Amniotic epithelial cell (primary cell): ENCODE results near the gene STK11.

Experiments
- DNase-seq: peaks from one replicate; pipeline ENCODE4 v3.0.0-alpha.2; 2010; ENCODE audit warnings: low read depth

The STK11 gene

DNA sequence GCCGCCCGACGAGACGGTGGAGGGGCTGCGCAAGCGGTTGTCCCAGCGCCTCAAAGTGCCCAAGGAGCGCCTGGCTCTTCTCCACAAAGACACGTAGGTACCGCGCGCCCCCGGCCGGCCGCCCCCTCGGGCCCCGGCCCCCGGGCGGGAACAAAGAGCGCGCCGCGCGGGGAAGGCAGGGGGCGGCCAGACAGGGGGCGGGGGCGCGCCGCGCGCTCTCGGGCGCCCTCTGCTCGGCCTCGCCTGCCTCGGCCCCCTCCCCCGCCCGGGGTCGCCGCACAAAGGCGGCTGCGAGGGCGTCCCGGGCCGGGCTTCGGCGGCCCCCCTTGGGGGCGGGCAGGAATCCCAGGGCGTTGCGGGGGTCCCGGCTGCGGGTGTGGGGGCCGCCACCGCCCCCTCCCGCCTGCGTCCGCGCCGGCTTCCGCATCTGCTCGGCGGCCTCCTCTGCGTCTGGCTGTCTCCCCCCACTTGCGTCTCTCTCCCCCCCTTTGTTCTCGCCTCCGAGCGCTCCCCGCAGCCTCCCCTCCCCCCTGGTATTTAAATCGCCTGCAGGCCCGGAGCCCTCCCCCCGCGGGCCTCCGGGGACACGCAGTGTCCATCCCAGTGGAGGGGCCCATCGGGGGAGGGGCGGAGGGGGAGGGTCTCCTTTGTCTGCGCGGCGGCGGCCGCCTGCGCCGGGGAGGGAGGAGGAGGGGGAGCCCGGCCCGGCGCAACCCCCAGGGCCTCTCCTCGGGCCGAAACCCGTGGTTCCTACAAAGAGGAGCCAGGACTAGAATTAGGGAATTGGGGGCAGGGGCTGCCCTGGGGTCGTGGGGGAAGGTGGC is 45.1 kb downstream of the STK11 start:
- peak; percentile 77 for DNase-seq

DNA sequence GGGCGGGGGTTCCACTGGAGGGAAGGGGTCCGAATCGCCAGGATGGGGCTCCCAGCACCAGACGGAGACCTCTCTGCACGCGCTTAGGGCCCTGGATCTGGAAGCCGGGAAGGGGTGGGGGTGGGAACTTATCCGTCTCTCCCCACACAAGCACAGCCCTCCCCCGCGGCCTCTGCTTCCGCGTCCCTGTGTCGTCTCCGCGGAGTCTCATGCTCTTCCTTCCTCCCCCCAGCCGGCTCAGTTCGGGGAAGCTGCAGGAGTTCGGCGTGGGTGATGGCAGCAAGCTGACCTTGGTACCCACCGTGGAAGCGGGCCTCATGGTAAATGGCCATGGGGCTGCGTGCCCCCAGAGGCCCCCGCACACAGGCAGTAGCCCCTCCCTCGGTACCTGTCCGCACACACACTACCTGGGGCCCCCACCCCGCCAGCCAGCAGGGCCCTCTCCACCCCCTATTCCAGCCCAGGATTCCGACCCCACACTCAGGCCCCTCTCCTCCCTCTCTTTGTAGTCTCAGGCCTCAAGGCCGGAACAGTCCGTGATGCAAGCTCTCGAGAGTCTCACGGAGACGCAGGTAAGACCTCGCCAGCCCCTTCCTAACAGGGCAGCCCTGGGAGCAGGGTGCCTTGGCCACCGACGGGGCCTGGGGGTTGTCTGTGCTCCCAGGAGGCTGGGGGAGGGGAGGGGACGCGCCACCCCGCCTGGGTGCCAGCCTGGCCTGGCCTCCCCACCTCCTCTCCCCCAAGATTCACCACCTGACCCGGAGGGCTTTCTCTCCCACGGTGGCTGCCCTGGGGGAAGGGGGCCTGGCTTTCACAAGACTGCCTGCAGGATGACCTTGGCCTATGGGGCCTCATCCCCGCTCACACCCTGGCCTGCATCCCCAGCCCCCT is 46.0 kb downstream of the STK11 start:
- peak; percentile 74 for DNase-seq

DNA sequence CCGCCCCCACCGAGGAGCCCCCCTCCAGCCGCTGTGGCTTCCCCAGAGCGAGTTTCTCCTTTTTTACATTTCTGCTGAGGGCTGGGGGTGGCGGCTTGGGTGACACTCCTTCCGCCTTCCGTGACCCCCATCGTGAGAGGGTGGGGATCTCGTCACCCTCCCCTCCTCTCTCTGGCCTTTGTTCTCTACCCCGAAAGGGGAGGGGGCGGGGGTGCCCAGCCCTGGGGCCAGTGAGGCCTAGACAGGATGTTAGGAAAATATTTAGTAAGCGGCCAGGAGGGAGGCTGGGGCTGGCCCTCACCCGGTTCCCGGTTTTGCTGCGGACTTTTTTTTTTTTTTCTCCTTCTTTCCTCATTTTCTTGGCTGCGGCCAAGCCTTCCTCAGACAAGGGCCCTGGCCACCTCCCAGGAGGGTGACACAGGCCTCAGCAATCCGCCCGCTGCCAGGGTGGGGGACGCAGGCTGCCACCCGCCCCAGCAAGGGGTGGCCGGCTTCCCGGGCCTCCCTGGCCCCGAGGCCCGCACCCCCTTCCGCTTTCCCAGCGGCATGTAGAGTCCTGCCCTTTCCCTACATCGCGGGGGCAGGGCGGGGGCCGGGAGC is 46.7 kb downstream of the STK11 start:
- DNase-seq = peak; percentile 84

DNA sequence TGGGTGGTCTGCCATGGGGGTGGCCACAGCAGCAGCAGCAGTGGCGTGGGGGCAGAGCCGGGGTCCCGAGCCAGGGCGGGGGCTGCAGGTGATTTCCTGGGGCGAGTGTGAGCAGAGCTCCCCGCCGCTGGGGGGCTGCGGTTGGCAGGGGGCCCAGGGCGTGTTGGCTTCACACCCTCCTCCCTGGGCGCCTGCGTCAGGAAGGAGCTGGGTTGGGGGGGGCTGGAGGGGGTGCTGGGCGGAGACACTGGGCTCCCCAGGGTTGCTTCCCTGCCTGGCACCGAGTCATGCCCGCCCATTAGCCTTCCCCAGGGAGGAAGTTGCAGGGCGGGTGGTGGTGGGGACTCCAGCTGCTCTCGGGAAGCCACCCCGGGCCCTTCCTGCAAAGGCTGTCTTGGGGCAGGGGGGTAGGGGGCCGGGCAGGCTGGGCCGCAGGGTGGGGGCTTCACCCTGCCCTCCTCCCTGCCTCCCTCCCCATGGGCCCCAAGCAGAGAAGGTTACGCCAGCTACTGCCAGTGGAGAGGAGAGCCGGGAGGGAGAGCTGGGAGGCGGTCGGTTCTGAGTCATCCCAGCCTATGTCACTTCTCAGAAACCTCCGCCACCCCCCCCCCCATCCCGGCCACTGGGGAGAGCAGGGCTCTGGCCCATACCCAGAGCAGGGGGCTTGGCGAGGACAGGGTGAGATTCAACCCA is 47.4 kb downstream of the STK11 start:
- DNase-seq = peak; percentile 98

DNA sequence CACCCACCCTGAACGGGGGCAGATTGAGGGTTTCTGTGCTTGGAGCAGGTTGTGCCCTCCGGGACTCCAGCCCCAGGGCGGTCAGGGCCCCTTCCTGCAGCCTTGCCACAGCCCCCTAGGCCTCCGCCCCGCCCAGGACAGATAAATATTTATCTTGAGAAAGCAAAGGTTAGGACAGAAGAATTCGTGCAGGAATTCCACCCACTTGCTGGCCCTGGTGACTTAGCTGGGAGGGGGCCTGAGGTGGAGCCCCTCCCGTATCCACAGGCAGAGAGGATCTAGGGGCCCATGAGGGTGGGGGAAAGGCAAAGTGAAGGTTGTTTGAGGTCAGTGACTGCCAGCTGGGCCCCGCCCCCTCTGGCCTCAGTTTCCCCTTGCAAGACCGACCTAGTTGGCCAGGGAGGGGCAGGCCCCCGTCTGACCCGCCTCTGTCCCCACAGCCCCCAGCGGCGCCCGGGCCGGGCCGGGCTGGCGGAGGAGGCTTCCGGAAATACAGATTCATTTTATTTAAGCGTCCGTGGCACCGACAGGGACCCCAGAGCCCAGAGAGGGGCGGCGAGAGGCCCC is 48.0 kb downstream of the STK11 start:
- DNase-seq = peak; percentile 90

DNA sequence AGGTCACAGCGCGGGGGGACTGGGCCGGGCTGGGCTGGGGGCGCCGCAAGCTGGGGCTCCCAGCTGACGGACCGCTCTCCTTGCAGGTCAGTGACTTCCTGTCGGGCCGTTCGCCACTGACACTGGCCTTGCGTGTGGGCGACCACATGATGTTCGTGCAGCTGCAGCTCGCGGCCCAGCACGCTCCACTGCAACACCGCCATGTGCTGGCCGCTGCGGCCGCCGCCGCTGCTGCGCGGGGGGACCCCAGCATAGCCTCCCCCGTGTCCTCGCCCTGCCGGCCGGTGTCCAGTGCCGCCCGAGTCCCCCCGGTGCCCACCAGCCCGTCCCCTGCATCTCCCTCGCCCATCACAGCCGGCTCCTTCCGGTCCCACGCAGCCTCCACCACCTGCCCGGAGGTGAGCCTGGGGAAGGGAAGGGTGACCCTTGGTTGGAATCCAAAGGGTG is 48.5 kb downstream of the STK11 start:
- DNase-seq = no peak

GRCh38 chr19:1254530-1255185 is 49.1 kb downstream of the STK11 start:
- DNase-seq = no peak

- no peak for DNase-seq
Observed at GRCh38 chr19:1255186-1256161, 49.9 kb downstream of the STK11 start.

DNA sequence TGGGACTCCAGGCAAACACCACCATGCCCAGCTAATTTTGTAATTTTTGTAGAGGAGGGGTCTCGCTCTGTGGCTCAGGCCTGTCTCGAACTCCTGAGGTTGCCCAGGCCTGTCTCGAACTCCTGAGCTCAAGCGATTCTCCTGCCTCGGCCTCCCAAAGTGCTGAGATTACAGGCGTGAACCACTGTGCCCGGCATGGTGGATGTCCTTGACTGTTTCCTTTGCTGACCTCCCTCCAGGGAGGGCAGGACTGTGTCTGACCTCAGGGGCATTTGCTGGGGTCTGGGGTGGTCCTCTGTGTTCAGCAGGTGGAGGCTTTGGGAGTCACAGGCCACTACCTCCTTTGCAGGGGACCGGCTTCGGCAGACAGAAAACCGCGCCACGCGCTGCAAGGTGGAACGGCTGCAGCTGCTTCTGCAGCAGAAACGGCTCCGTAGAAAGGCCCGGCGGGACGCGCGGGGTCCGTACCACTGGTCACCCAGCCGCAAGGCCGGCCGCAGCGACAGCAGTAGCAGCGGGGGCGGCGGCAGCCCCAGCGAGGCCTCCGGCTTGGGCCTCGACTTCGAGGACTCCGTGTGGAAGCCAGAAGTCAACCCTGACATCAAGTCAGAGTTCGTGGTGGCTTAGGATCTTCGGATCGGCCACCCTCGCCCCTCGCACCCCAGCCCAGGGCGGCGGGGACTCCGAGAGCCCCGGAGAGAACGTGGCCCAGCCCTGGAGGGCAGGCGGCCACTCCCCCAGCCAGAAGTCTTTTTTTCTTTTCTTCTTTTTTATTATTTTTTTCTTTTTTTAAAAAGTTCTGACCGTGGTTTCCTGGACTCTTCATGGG is 51.3 kb downstream of the STK11 start:
- no peak for DNase-seq

DNA sequence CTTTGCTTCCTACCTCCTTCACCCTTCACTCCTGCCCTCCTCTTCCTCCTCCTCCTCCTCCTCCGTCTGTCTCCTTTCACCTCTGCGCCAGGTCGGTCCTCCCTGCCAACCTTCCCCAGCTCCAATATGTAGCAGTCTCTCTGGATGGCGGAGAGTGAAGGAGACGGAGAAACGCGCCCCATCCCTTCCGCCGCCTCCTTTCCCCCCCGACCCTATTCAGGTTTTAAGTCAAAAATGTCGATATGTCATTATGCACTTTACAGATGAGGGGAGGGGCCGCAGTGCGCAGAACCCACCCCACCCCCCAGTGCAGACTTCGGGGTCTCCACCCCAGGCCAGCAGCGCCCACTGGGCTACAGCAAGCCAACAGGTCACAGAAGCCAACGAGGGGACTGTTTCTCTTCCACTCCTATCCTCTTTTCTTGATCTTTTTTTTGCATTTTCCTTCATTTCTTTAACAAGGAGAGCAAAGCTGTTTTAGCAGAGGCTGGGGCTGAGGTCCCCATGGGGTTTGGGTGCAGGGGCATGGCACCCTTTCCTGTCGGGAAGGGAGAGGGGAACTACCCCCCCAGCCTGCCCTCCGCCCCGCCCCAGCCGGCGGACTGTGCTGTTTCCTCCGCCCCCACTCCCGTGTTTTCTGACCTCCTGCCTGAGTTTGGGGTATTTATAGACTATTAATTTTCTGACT is 52.0 kb downstream of the STK11 start:
- no peak for DNase-seq

GRCh38 chr19:1258163-1258492 is 52.5 kb downstream of the STK11 start:
- no peak for DNase-seq

- no peak for DNase-seq
Observed at GRCh38 chr19:1258707-1259205, 53.2 kb downstream of the STK11 start.

DNA sequence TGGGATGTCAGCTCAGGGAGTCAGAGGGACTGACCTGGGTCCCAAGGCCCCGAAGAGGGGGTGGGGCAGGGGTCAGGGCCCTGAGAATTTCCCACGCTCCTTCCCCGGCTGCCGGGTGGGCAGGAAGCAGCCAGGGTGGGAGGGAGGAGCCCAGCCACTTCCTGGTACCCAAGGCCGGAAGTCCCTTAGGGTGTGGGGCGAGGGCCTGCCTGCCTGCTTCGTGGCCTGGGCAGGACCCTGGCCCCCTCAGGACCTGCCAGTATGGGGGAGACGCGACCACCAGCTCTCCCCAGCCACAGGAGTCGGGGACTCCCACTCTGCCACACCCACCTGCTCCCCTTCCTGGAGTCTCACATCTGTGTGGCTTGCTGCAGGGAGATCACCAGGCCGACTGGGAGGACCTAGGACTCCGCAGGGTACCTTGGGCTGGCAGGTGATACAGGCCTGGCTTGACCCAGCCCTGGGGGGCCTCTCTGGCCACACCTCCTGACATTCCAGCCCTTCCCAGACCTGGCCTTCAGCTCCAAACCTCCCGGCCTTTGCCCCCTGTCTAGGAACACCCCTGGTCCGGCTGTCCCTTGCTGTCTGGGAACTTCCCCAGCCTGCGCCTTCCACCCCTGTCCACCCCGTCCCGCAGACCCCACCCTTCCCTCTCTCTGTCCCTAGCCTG is 53.8 kb downstream of the STK11 start:
- peak; percentile 66 for DNase-seq

GRCh38 chr19:1259876-1260748 is 54.5 kb downstream of the STK11 start:
- no peak for DNase-seq

DNA sequence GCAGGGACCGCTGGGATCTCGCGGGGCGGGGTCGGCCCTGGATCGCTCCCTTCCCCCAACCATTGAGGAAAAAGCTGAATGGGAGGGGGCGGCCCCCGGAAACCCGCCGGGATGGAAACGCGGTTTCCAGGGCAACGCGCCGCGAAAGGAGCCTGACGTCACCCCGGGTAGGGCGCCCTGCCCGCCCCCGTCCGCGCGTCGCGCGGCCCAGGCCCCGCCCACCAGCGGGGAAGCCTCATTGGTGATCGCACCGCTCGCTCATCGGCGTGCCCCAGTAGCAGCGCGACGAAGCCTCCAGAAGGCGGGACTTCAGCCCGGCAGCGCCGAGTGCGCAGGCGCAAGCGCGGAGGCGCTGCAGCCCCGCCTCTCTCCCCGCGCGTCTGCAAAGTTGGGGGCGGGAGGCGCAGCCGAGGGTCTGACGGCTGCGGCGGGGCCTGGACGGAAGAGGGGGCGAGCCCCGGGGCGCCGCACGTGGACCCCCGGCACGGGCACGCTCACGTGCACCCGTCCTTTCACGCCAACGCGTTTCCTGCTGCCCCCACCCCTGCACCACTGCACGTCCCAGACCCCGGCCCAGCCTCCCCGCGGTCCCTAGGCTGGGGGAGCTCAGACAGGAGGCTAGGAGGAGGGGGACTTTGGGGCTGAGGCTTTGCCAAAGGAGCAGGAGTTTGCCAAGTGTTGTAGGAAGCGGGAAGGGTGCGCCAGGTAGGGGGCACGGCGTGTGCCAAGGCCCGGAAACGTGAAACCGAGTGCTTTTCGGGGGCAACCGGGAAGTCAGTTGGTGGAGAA is 55.4 kb downstream of the STK11 start:
- peak; percentile 92 for DNase-seq

- no peak for DNase-seq
Observed at GRCh38 chr19:1261538-1261797, 55.9 kb downstream of the STK11 start.
